HUES48 (cell line): ENCODE results near the gene L3MBTL1.

ENCODE experiments used
- H3K27ac ChIP-seq: one replicate; pipeline ENCODE4 v1.7.0; 2013; ENCODE audit warnings: low read depth, low read length, inconsistent platforms
- H3K27me3 ChIP-seq: 2 replicates; pipeline ENCODE4 v1.6.1; 2013; ENCODE audit warnings: mild to moderate bottlenecking, low read length; ENCODE audit not compliant: control insufficient read depth, insufficient read depth
- H3K36me3 ChIP-seq: 2 replicates; pipeline ENCODE4 v1.6.1; 2013; ENCODE audit warnings: low read length; ENCODE audit not compliant: control insufficient read depth, insufficient read depth
- H3K4me1 ChIP-seq: 2 replicates; pipeline ENCODE4 v1.6.1; 2013; ENCODE audit warnings: mild to moderate bottlenecking, low read length; ENCODE audit not compliant: control insufficient read depth, insufficient read depth
- H3K4me3 ChIP-seq: 2 replicates; pipeline ENCODE4 v1.5.1; 2013; ENCODE audit warnings: mild to moderate bottlenecking, low read depth, low read length
- H3K9ac ChIP-seq: 2 replicates; pipeline ENCODE4 v1.6.1; 2013; ENCODE audit warnings: mild to moderate bottlenecking, low read depth, low read length, moderate library complexity
- H3K9me3 ChIP-seq: 2 replicates; pipeline ENCODE4 v1.6.1; 2013; ENCODE audit warnings: low read length; ENCODE audit not compliant: control insufficient read depth, insufficient read depth

The L3MBTL1 gene

GRCh38 chr20:43508106-43508505 lies 609 bp downstream of the L3MBTL1 start:
- Histone ChIP-seq H3K4me1 (0 out of 2 replicates have a peak, but pooled peaks cover 3% of the 10 kb centered on the region), H3K27me3 (peaks cover 16% of the 10 kb centered on the region), H3K9me3 (no peaks in the 10 kb centered on the region), H3K9ac (peak overlapping the region; percentile 17; the same call in 1 of the 2 replicates), H3K4me3 (peak overlapping the region; percentile 83), H3K27ac (no peak overlapping the region), H3K36me3 (no peaks in the 10 kb centered on the region)

- Histone ChIP-seq H3K27ac (no peak overlapping the region), H3K4me3 (peak overlapping the region; percentile 83), H3K9ac (no peak overlapping the region), H3K36me3 (no peaks in the 10 kb centered on the region), H3K9me3 (no peaks in the 10 kb centered on the region), H3K27me3 (peaks cover 16% of the 10 kb centered on the region), H3K4me1 (0 out of 2 replicates have a peak, but pooled peaks cover 3% of the 10 kb centered on the region)
These were observed 1.1 kb downstream of the L3MBTL1 start for GRCh38 chr20:43508604-43509040.

DNA sequence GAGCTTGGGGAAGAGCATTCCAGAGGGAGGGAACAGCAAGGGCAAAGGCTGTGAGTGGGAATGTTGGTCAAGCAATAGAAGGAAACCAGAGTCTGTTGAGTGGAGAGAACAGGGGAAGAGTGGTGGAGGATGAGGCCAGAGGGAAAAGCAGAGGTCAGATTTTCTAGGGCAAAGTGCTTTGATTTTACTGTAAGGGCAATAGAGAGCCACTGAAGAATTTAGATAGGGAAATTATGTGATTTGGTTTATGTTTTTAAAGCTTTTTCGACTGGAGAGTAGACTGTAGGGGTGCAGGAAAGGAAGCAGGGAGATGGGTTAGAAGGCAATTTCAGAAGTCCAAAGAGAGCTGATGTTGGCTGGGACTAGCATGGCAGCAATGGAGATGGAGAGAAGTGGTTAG lies 4.4 kb downstream of the L3MBTL1 start:
- Histone ChIP-seq H3K27me3 (peaks cover 6% of the 10 kb centered on the region), H3K36me3 (peaks cover 3% of the 10 kb centered on the region; the same call in 1 of the 2 replicates), H3K9me3 (no peaks in the 10 kb centered on the region), H3K4me1 (0 out of 2 replicates have a peak, but pooled peaks cover 3% of the 10 kb centered on the region), H3K9ac (no peak overlapping the region), H3K27ac (no peak overlapping the region), H3K4me3 (no peak overlapping the region)

- H3K4me1 ChIP-seq, result no peaks in the 10 kb centered on the region
- H3K27ac ChIP-seq, result no peak overlapping the region
- H3K9me3 ChIP-seq, result no peaks in the 10 kb centered on the region
- no peak overlapping the region; the same call in 1 of the 2 replicates for H3K9ac ChIP-seq
- H3K36me3 ChIP-seq, result peaks cover 14% of the 10 kb centered on the region; the same call in 1 of the 2 replicates
- H3K4me3 ChIP-seq, result peak overlapping the region; percentile 68
- H3K27me3 ChIP-seq, result no peaks in the 10 kb centered on the region
These were observed 6.0 kb downstream of the L3MBTL1 start for GRCh38 chr20:43513372-43513930.

DNA sequence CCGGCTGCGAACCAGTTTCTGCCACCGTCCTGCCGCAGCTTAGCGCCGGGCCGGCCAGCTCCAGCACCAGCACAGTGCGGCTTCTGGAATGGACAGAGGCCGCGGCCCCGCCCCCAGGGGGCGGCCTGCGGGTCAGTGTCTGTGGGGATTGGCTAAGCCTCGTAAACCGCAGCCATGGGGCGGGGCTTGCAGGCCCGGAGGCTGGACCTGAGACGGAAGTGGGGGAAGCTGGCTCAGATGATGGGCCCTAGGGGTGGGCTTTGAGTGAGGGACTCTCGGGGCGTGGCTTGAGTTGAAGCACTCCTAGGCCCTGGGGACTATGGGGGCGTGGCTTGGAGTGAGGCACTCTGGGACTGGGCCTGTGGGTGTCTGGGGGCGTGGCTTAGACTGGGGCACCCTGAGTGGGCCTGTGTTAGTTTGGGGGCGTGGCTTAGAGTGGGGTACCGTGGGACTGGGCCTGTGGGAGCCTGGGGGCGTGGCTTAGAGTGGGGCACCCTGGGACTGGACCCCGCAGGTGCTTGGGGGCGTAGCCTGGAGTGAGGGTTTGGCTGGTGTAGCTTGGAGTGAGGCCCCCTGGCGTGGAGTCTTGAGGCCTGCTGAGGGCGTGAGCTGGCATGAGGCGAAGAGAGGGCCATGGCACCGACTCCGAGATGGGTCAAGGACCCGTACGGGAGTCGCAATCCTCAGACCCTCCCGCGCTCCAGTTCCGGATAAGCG lies 6.6 kb downstream of the L3MBTL1 start:
- H3K36me3 ChIP-seq, result peaks cover 15% of the 10 kb centered on the region; the same call in 1 of the 2 replicates
- H3K9ac ChIP-seq, result peak overlapping the region; percentile 52
- no peaks in the 10 kb centered on the region for H3K27me3 ChIP-seq
- peak overlapping the region; percentile 82 for H3K4me3 ChIP-seq
- H3K9me3 ChIP-seq, result no peaks in the 10 kb centered on the region
- no peaks in the 10 kb centered on the region for H3K4me1 ChIP-seq
- peak overlapping the region; percentile 19 for H3K27ac ChIP-seq

GRCh38 chr20:43514648-43514999 lies 7.1 kb downstream of the L3MBTL1 start:
- H3K9ac ChIP-seq, result peak overlapping the region; percentile 52
- H3K27me3 ChIP-seq, result no peaks in the 10 kb centered on the region
- H3K27ac ChIP-seq, result peak overlapping the region; percentile 19
- H3K4me1 ChIP-seq, result no peaks in the 10 kb centered on the region
- peaks cover 15% of the 10 kb centered on the region; the same call in 1 of the 2 replicates for H3K36me3 ChIP-seq
- H3K9me3 ChIP-seq, result no peaks in the 10 kb centered on the region
- H3K4me3 ChIP-seq, result peak overlapping the region; percentile 82

- Histone ChIP-seq H3K4me3 (peak overlapping the region; percentile 82), H3K27me3 (no peaks in the 10 kb centered on the region), H3K27ac (no peak overlapping the region), H3K4me1 (no peaks in the 10 kb centered on the region), H3K9me3 (no peaks in the 10 kb centered on the region), H3K36me3 (peaks cover 15% of the 10 kb centered on the region; the same call in 1 of the 2 replicates), H3K9ac (no peak overlapping the region)
These were observed 8.1 kb downstream of the L3MBTL1 start for GRCh38 chr20:43515628-43516027.

DNA sequence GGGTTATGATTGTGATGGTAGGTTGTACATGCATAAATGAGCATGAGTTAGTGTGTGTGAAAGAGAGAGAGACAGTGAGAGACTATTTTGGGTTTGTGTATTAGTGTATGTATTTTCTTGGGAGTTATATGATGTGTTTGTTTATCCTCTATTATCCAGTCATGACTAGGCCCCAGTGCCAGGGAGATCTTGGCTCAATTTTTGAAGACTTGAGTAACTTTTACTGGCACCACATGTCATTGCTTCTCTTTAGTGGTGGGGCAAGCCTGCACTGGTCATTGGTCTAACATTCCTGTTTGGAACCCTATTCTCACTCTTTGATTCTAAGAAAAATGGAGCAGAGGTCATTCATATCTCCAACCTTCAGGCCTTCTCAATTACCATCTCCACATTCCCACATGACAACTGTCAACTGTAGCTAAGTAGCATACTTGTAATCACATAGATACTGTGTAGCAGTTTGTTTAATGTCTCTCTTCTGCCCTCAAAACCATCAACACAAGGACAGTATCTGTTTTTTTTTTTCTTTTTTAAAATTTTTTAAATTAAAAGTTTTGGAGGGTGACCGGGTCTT lies 8.8 kb downstream of the L3MBTL1 start:
- Histone ChIP-seq H3K9ac (no peak overlapping the region), H3K9me3 (no peaks in the 10 kb centered on the region), H3K36me3 (peaks cover 15% of the 10 kb centered on the region; the same call in 1 of the 2 replicates), H3K27ac (no peak overlapping the region), H3K27me3 (no peaks in the 10 kb centered on the region), H3K4me3 (no peak overlapping the region), H3K4me1 (no peaks in the 10 kb centered on the region)

- Histone ChIP-seq H3K4me1 (no peaks in the 10 kb centered on the region), H3K27ac (no peak overlapping the region), H3K9ac (no peak overlapping the region), H3K36me3 (peaks cover 15% of the 10 kb centered on the region; the same call in 1 of the 2 replicates), H3K4me3 (no peak overlapping the region), H3K9me3 (no peaks in the 10 kb centered on the region; the same call in 1 of the 2 replicates), H3K27me3 (no peaks in the 10 kb centered on the region)
These were observed 12.7 kb downstream of the L3MBTL1 start for GRCh38 chr20:43520074-43520630.

DNA sequence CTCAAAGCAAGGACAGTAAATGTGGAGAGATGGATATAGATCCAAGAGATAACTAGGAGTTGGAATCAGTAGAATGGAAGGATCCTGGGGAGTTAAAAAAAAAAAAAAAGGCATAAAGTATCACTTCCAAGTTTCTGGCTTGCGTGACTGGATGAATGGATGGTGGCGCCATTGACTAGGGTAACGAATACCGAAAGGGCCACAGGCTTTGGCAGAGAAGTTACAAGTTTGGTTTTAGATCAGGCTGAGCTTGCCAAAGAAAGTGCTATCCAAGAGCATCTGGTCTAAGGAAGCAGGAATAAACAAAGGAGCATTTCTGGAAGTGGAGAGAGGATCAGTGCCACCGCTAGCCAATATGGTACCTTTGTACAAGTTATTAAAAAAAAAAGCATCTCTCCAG lies 17.5 kb downstream of the L3MBTL1 start:
- Histone ChIP-seq H3K4me1 (no peaks in the 10 kb centered on the region), H3K9ac (no peak overlapping the region), H3K36me3 (0 out of 2 replicates have a peak, but pooled peaks cover 4% of the 10 kb centered on the region), H3K27ac (no peak overlapping the region), H3K4me3 (no peak overlapping the region), H3K9me3 (no peaks in the 10 kb centered on the region; the same call in 1 of the 2 replicates), H3K27me3 (no peaks in the 10 kb centered on the region)
